Upper lobe of right lung (tissue), 1 donor: Measurements from ENCODE around the gene POMT1. TPM values are rescaled to one million over a fixed set of nuclear protein-coding genes. Genes with fewer than 3 reads are reported as not detected.

Experiments
- ATAC-seq: fragments of 200-7000 bp; cut with Tn5 transposase; one replicate; pipeline ENCODE4 v1.9.1; 2020; ENCODE audit warnings: mild to moderate bottlenecking, moderate library complexity
- DNase-seq: peaks from one replicate; pipeline ENCODE4 v3.0.0-alpha.2; 2020
- H3K27ac ChIP-seq: fragments of 200-600 bp; one replicate; pipeline ENCODE4 v1.8.0; 2022
- H3K27me3 ChIP-seq: fragments of 200-600 bp; one replicate; pipeline ENCODE4 v1.8.0; 2022; ENCODE audit warnings: mild to moderate bottlenecking
- H3K36me3 ChIP-seq: fragments of 200-600 bp; one replicate; pipeline ENCODE4 v1.8.0; 2022
- H3K4me1 ChIP-seq: fragments of 200-600 bp; one replicate; pipeline ENCODE4 v1.8.0; 2022
- H3K4me3 ChIP-seq: fragments of 200-600 bp; one replicate; pipeline ENCODE4 v1.8.0; 2022; ENCODE audit warnings: mild to moderate bottlenecking
- H3K9me3 ChIP-seq: fragments of 200-600 bp; one replicate; pipeline ENCODE4 v1.8.0; 2022
- intact Hi-C: fragments of 100-400 bp; cut with DNase I; formaldehyde crosslinking; loops from one replicate; pipeline ENCODE4 v1.11.0; 2022
- total RNA-seq: library from RNA; stranded (reverse); fragmentation: NEBNext Ultra II Directional; extraction: Animal tissue kit (Norgen Biotek cat#: 25700); gene quantifications from one replicate; pipeline ENCODE4 v1.2.1, GENCODE V29; 2021
- TF ChIP-seq, protein P1 (sequence below): fragments of 200-600 bp; IDR thresholded peaks from one replicate; pipeline ENCODE4 v1.8.0; 2022; ENCODE audit warnings: antibody characterized with exemption
- donor health status: DM: no; HTN: yes; CAD: no; lungs with severe emphysema.

Gene POMT1
- total RNA-seq, 1 donor from 2014 or later = 25.2 TPM

DNA sequence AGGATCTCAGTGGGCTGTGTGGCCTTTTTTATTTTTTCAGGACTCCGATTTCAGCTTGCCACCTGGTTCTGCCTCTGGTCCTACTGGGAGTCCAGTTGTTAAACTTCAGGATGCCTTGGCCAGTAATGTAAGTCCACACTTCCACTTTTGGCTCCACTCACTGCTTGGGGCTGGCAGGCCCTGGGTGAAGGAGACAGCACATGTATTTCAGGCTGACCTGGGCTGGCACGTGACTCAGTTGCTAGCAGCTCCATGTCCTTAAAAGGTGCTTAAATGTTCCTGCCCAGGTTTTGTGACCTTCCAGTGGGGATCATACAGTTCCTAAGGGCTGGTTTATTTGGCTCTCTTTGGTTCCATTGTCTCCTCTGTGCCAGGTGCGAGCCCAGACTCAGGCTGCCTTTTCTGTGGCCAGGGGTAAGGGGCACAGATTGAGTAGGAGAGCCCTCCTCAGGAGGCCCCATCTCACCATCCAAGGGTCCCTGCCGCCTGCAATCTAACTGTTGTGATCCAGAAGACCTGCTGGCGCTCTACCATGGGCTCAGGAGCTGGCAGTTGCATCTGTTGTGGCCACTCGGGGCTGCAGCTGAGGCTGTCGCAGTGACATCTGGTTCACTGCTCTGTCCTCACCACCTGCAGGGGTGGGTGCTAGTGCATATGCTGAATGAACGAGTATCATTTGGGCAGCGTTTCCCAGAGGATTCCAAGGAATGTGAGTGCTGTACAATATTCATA, 19.2 kb upstream of the POMT1 start:
- H3K9me3 ChIP-seq = no peaks in the 10 kb centered on the region
- H3K27ac ChIP-seq = no peak overlapping the region
- no peak for DNase-seq
- peaks cover 99% of the 10 kb centered on the region for H3K36me3 ChIP-seq
- intact Hi-C loops = no loop called here
- no peak overlapping the region for H3K4me3 ChIP-seq
- no peaks in the 10 kb centered on the region for H3K27me3 ChIP-seq
- no peak for ATAC-seq
- TF ChIP-seq, protein P1, sequence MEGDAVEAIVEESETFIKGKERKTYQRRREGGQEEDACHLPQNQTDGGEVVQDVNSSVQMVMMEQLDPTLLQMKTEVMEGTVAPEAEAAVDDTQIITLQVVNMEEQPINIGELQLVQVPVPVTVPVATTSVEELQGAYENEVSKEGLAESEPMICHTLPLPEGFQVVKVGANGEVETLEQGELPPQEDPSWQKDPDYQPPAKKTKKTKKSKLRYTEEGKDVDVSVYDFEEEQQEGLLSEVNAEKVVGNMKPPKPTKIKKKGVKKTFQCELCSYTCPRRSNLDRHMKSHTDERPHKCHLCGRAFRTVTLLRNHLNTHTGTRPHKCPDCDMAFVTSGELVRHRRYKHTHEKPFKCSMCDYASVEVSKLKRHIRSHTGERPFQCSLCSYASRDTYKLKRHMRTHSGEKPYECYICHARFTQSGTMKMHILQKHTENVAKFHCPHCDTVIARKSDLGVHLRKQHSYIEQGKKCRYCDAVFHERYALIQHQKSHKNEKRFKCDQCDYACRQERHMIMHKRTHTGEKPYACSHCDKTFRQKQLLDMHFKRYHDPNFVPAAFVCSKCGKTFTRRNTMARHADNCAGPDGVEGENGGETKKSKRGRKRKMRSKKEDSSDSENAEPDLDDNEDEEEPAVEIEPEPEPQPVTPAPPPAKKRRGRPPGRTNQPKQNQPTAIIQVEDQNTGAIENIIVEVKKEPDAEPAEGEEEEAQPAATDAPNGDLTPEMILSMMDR = no peak
- no peaks in the 10 kb centered on the region for H3K4me1 ChIP-seq

DNA sequence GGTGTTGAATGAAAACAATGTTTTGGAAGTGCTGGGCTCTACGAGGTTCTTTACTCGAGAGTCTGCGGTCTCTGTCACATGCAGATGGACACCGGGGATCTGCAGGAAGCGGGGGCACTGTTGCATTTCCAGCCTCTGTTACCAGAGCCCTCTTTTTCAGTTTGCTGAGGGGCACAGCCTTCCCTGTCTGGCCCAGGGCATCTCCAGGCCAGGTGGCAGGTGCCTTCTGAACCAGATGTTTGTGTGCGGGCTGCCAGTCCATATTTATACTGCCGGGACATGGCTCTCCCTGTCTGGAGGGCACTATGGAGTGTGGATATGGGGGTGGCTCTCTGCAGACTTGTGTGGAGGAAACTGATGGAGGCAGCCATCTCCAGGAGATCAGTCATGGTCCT, 18.7 kb upstream of the POMT1 start:
- Histone ChIP-seq H3K4me1 (no peaks in the 10 kb centered on the region), H3K27me3 (no peaks in the 10 kb centered on the region), H3K9me3 (no peaks in the 10 kb centered on the region), H3K27ac (no peak overlapping the region), H3K4me3 (no peak overlapping the region), H3K36me3 (peaks cover 99% of the 10 kb centered on the region)
- ATAC-seq = no peak
- no peak for DNase-seq
- TF ChIP-seq, protein P1 = no peak
- intact Hi-C loops = no loop called here

DNA sequence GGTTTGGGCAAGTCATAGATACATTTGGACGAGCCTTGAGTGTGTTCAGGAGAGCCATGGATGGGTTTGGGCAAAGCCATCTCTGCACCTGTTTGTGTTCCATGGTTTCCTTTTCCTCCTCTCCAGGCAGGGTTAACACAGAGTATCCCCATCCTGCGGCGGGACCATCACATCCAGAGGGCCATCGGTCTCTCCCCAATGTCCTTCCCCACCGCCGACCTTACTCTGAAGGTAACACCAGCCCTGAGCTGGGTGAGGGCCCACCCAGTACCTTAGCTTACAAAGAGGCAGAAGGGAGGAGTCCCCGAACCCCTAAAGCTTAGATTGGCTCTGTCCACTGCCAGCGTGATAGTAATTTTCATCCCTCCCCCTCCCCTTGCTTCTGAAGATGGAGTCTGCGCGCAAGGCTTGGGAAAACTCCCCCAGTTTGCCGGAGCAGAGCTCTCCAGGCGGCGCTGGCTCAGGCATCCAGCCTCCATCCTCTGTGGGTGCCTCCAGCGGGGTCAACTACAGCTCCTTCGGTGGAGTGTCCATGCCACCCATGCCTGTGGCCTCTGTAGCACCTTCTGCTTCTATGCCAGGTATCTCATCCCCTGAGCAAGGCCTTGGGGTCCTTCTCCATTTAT, 18.0 kb upstream of the POMT1 start:
- TF ChIP-seq, protein P1 = no peak
- H3K27ac ChIP-seq = no peak overlapping the region
- ATAC-seq = no peak
- no peaks in the 10 kb centered on the region for H3K27me3 ChIP-seq
- H3K36me3 ChIP-seq = peaks cover 99% of the 10 kb centered on the region
- no peak overlapping the region for H3K4me3 ChIP-seq
- H3K9me3 ChIP-seq = no peaks in the 10 kb centered on the region
- intact Hi-C loops = no loop called here
- no peaks in the 10 kb centered on the region for H3K4me1 ChIP-seq
- peak; percentile 40 for DNase-seq

DNA sequence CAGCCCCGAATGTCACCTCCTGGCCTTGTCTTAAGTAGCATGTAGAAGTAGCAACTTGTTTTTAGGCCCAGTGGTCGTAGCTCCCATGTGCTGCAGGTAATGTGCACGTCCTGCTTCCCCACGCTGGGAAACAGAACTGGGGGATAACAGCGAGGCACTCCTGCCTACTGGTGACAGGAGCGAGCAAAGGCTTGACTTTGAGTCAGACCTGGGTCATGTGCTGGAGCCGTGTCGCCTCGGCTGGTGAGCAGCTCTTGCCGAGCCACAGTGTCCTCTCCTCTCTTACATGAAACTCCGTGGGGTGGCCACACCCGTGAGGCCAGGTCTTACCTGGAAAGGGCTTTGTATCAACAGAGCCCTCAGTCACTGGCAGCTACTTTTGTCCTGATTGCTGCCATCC, 17.5 kb upstream of the POMT1 start:
- intact Hi-C loops = no loop called here
- no peak for ATAC-seq
- Histone ChIP-seq H3K4me3 (no peak overlapping the region), H3K27ac (no peak overlapping the region), H3K9me3 (no peaks in the 10 kb centered on the region), H3K27me3 (no peaks in the 10 kb centered on the region), H3K36me3 (peaks cover 99% of the 10 kb centered on the region), H3K4me1 (no peaks in the 10 kb centered on the region)
- TF ChIP-seq, protein P1 = no peak
- DNase-seq = no peak

DNA sequence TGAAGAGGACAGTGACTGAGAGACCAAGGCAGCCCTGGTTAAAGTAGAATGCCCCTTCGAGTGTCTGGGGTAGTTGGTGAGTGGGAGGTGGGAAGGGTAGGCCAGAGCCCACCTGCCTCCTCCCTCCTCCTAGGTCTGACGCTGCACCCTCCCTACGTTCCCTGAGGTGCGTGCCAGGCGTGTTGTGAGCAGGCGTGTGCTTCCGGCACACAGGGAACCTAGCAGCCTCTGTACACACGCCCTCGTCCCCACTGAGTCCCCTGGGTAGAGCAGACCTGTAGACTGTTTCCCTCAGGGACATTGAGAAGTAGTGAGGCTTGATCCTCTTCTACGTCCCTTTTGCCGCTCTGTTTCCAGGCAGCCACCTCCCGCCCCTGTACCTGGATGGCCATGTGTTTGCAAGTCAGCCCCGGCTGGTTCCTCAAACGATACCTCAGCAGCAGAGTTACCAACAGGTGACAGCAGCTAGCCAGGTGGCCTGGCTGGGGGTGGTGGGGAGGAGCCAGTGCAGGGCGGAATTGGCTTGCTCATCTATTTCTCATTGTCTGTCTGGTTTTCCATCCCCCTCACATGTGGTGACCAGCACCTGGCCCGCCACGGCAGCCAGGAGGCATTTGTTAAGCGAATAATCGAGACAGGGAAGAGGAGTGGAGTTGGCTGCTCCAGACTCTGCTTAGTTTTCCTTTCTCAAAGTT, 16.8 kb upstream of the POMT1 start:
- intact Hi-C loops = no loop called here
- no peak for DNase-seq
- Histone ChIP-seq H3K27ac (no peak overlapping the region), H3K4me1 (no peaks in the 10 kb centered on the region), H3K27me3 (no peaks in the 10 kb centered on the region), H3K36me3 (peaks cover 99% of the 10 kb centered on the region), H3K4me3 (no peak overlapping the region), H3K9me3 (no peaks in the 10 kb centered on the region)
- TF ChIP-seq, protein P1 = no peak
- ATAC-seq = no peak
